Activated naive CD4-positive, alpha-beta T cell treated with anti-CD3 and anti-CD28 coated beads, Interleukin-2, amount 10 ng/mL, durations not matched to agents 7 days and 5 days (primary cell): ENCODE data around the gene ST3GAL2.
A peak's percentile ranks its signal among the peaks of the same experiment; 100 is the strongest.
"Not testable (repeated sequence)": the region's sequence is repeated elsewhere in the genome, so short reads cannot be mapped to it uniquely, and the experiment has no call there.

ENCODE experiments used
- CTCF ChIA-PET: fragments of 350-600 bp; sonication (Branson Sonifier 250); formaldehyde crosslinking; loops from one replicate; lab custom pipeline; 2021; ENCODE audit warnings: antibody characterized with exemption; lab: Charles Lee
- DNase-seq: peaks from one replicate; pipeline ENCODE4 v3.0.0-alpha.2; 2020
- H3K27ac Mint-ChIP-seq: one replicate; pipeline ENCODE4 v1.8.0; 2021; ENCODE audit warnings: mild to moderate bottlenecking, moderate library complexity, mixed read lengths
- H3K27me3 Mint-ChIP-seq: one replicate; pipeline ENCODE4 v1.8.0; 2021; ENCODE audit warnings: mild to moderate bottlenecking, mixed read lengths
- H3K36me3 Mint-ChIP-seq: one replicate; pipeline ENCODE4 v1.8.0; 2021; ENCODE audit warnings: mixed read lengths
- H3K4me1 Mint-ChIP-seq: one replicate; pipeline ENCODE4 v1.8.0; 2021; ENCODE audit warnings: mixed read lengths
- H3K4me3 Mint-ChIP-seq: one replicate; pipeline ENCODE4 v1.8.0; 2021; ENCODE audit warnings: mild to moderate bottlenecking, moderate library complexity, mixed read lengths
- H3K9me3 Mint-ChIP-seq: one replicate; pipeline ENCODE4 v1.8.0; 2021; ENCODE audit warnings: mixed read lengths

The ST3GAL2 gene

GRCh38 chr16:70455910-70456309 is 17.0 kb upstream of the ST3GAL2 start:
- CTCF ChIA-PET: interaction anchor here (0.8 to 4.7 kb wide), 2 partner anchors 13 to 61 kb away, joined by 3 to 14 read pairs; no protein-coding TSS in a partner anchor
- Mint-ChIP-seq H3K4me3 (peak overlapping the region; percentile 91), H3K27me3 (no peaks in the 10 kb centered on the region), H3K9me3 (no peaks in the 10 kb centered on the region), H3K36me3 (no peaks in the 10 kb centered on the region), H3K4me1 (peaks cover 25% of the 10 kb centered on the region), H3K27ac (no peak overlapping the region)
- no peak for DNase-seq

GRCh38 chr16:70454222-70455034 is 15.5 kb upstream of the ST3GAL2 start, which contains the start of gene FCSK:
Gene FCSK, plus strand, starts transcription at chr16:70454595. Its CDS starts 8,596 bp downstream, at chr16:70463191.
- Mint-ChIP-seq H3K27ac (peak within 1 kb of the TSS; percentile 87), H3K4me3 (peak within 1 kb of the TSS; percentile 91), H3K4me1 (peaks cover 32% of the 10 kb centered on the region), H3K27me3 (peaks cover 5% of the 10 kb centered on the region), H3K9me3 (no peaks in the 10 kb centered on the region), H3K36me3 (no peaks in the 10 kb centered on the region)
- peak; percentile 74 for DNase-seq
- CTCF ChIA-PET: interaction anchor here (1.1 to 4.7 kb wide), 4 partner anchors 35 to 85 kb away, joined by 3 to 14 read pairs (median 4); no protein-coding TSS in a partner anchor

GRCh38 chr16:70453892-70454221 is 15.0 kb upstream of the ST3GAL2 start:
- CTCF ChIA-PET: interaction anchor here (1.1 to 4.7 kb wide), 4 partner anchors 34 to 84 kb away, joined by 3 to 14 read pairs (median 4); no protein-coding TSS in a partner anchor
- Mint-ChIP-seq H3K4me3 (peak overlapping the region; percentile 91), H3K27me3 (peaks cover 11% of the 10 kb centered on the region), H3K4me1 (peaks cover 32% of the 10 kb centered on the region), H3K9me3 (no peaks in the 10 kb centered on the region), H3K27ac (peak overlapping the region; percentile 83), H3K36me3 (no peaks in the 10 kb centered on the region)
- no peak for DNase-seq

GRCh38 chr16:70453117-70453891 is 14.4 kb upstream of the ST3GAL2 start:
- H3K9me3 Mint-ChIP-seq: no peaks in the 10 kb centered on the region
- peaks cover 32% of the 10 kb centered on the region for H3K4me1 Mint-ChIP-seq
- peaks cover 11% of the 10 kb centered on the region for H3K27me3 Mint-ChIP-seq
- DNase-seq: no peak
- H3K27ac Mint-ChIP-seq: no peak overlapping the region
- H3K4me3 Mint-ChIP-seq: peak overlapping the region; percentile 91
- no peaks in the 10 kb centered on the region for H3K36me3 Mint-ChIP-seq
- CTCF ChIA-PET: interaction anchor here (1.1 to 4.7 kb wide), 4 partner anchors 34 to 83 kb away, joined by 3 to 14 read pairs (median 4); no protein-coding TSS in a partner anchor

- CTCF ChIA-PET: not testable (repeated sequence)
Measured at GRCh38 chr16:70451004-70451340, 12.1 kb upstream of the ST3GAL2 start.

GRCh38 chr16:70450142-70451003 is 11.5 kb upstream of the ST3GAL2 start:
- Mint-ChIP-seq H3K4me1 (peaks cover 23% of the 10 kb centered on the region), H3K27me3 (peaks cover 33% of the 10 kb centered on the region)
- H3K27ac Mint-ChIP-seq, H3K9me3 Mint-ChIP-seq, CTCF ChIA-PET, H3K36me3 Mint-ChIP-seq, H3K4me3 Mint-ChIP-seq, DNase-seq: not testable (repeated sequence)

More at GRCh38 chr16:70451004-70451340, 12.1 kb upstream of the ST3GAL2 start:
- H3K4me3 Mint-ChIP-seq, DNase-seq, H3K36me3 Mint-ChIP-seq, H3K27ac Mint-ChIP-seq, H3K9me3 Mint-ChIP-seq: not testable (repeated sequence)
- peaks cover 27% of the 10 kb centered on the region for H3K4me1 Mint-ChIP-seq
- H3K27me3 Mint-ChIP-seq: peaks cover 28% of the 10 kb centered on the region

- peaks cover 37% of the 10 kb centered on the region for H3K27me3 Mint-ChIP-seq
- H3K9me3 Mint-ChIP-seq: no peaks in the 10 kb centered on the region
- H3K27ac Mint-ChIP-seq: no peak overlapping the region
- H3K4me1 Mint-ChIP-seq: peaks cover 14% of the 10 kb centered on the region
- no peak for DNase-seq
- CTCF ChIA-PET: no interaction called here
- no peak overlapping the region for H3K4me3 Mint-ChIP-seq
- no peaks in the 10 kb centered on the region for H3K36me3 Mint-ChIP-seq
Measured at GRCh38 chr16:70448075-70448474, 9.2 kb upstream of the ST3GAL2 start.

- Mint-ChIP-seq H3K27me3 (peaks cover 33% of the 10 kb centered on the region), H3K4me3 (no peak overlapping the region), H3K27ac (no peak overlapping the region), H3K9me3 (no peaks in the 10 kb centered on the region), H3K36me3 (no peaks in the 10 kb centered on the region), H3K4me1 (peaks cover 8% of the 10 kb centered on the region)
- CTCF ChIA-PET: no interaction called here
- DNase-seq: no peak
Measured at GRCh38 chr16:70444249-70445063, 5.6 kb upstream of the ST3GAL2 start.

GRCh38 chr16:70442344-70442743 is 3.4 kb upstream of the ST3GAL2 start:
- CTCF ChIA-PET: interaction anchor here (0.6 to 1.0 kb wide), 2 partner anchors 34 to 45 kb away, joined by 3 to 4 read pairs; no protein-coding TSS in a partner anchor
- Mint-ChIP-seq H3K27me3 (peaks cover 27% of the 10 kb centered on the region), H3K4me1 (peaks cover 22% of the 10 kb centered on the region), H3K36me3 (peaks cover 8% of the 10 kb centered on the region), H3K4me3 (no peak overlapping the region), H3K27ac (no peak overlapping the region), H3K9me3 (no peaks in the 10 kb centered on the region)
- DNase-seq: no peak

GRCh38 chr16:70441406-70441990 is 2.6 kb upstream of the ST3GAL2 start:
- CTCF ChIA-PET: no interaction called here
- H3K36me3 Mint-ChIP-seq: peaks cover 11% of the 10 kb centered on the region
- H3K9me3 Mint-ChIP-seq: no peaks in the 10 kb centered on the region
- no peak overlapping the region for H3K4me3 Mint-ChIP-seq
- no peak overlapping the region for H3K27ac Mint-ChIP-seq
- peaks cover 31% of the 10 kb centered on the region for H3K4me1 Mint-ChIP-seq
- no peak for DNase-seq
- peaks cover 19% of the 10 kb centered on the region for H3K27me3 Mint-ChIP-seq

- peak overlapping the region; percentile 81 for H3K4me3 Mint-ChIP-seq
- DNase-seq: no peak
- H3K4me1 Mint-ChIP-seq: peaks cover 36% of the 10 kb centered on the region
- peak overlapping the region; percentile 19 for H3K27ac Mint-ChIP-seq
- peaks cover 13% of the 10 kb centered on the region for H3K36me3 Mint-ChIP-seq
- H3K27me3 Mint-ChIP-seq: peaks cover 10% of the 10 kb centered on the region
- CTCF ChIA-PET: interaction anchor here (1.0 kb wide), 1 partner anchor 46 kb away, joined by 3 read pairs; no protein-coding TSS in a partner anchor
- H3K9me3 Mint-ChIP-seq: no peaks in the 10 kb centered on the region
Measured at GRCh38 chr16:70440009-70440692, 1.3 kb upstream of the ST3GAL2 start.

- Mint-ChIP-seq H3K4me1 (peaks cover 41% of the 10 kb centered on the region), H3K27me3 (peaks cover 6% of the 10 kb centered on the region), H3K36me3 (peaks cover 22% of the 10 kb centered on the region), H3K27ac (peak overlapping the region; percentile 77), H3K9me3 (no peaks in the 10 kb centered on the region), H3K4me3 (peak overlapping the region; percentile 95)
- CTCF ChIA-PET: interaction anchor here (0.8 to 1.6 kb wide), 3 partner anchors 30 to 86 kb away, joined by 3 to 6 read pairs (median 3); no protein-coding TSS in a partner anchor
- DNase-seq: no peak
Measured at GRCh38 chr16:70438585-70438968, 323 bp downstream of the ST3GAL2 start.
